Measurements from ENCODE around the gene AKAP13. TPM values are rescaled to one million over a fixed set of nuclear protein-coding genes. Genes with fewer than 3 reads are reported as not detected.

The AKAP13 gene
- total and polyA plus RNA-seq, 2 of the 8 experiments (the other 6 are each of a cell fraction or from before 2014, with no cell fraction given), result 14.0 to 46.2 TPM

DNA sequence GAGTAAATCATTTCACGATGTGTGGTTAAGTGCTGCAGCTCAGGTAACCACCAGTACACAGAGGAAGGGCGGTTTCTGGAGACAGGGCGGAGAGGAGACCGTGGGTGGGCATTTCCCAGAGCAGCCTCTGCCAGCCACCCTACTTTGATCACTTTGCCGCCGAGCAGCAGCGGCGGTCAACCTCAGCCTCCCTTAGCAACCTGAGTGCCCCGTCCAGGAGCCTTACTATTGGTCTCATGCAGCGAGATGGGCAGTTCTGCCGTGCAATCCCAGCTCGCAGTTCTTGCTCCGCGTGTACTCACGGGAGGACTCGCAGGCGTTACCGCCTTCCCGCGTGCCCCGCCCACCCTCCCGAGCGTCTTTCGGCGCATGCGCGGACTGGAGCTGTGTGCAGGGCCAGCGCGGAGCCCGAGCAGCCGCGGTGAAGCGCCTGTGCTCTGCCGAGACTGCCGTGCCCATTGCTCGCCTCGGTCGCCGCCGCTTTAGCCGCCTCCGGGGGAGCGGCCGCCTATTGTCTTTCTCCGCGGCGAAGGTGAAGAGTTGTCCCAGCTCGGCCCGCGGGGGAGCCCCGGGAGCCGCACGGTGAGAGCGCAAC is at the start of gene AKAP13 (continued):
- TF ChIP-seq TBP (IDR thresholded peaks at IDR 0.05; ENCODE audit: low read depth, low read length) (peak; percentile 21; the same call in 1 of the 2 replicates), POLR2AphosphoS5 (IDR thresholded peaks at IDR 0.05; ENCODE audit: low read depth, low read length) (peak; percentile 73), POU5F1 (IDR thresholded peaks at IDR 0.05; ENCODE audit: low read depth, low read length) (no peak), TAF1 (IDR thresholded peaks at IDR 0.05; ENCODE audit: low read depth, low read length) (peak; percentile 74), POLR2A (IDR thresholded peaks at IDR 0.05; ENCODE audit: control extremely low read depth in 1 of 2, low read depth in 2 of 2, low read length in 2 of 2) (peak; percentile 42 to 77), SP1 (IDR thresholded peaks at IDR 0.05; ENCODE audit: low read depth, low read length) (peak; percentile 94), PHF8 (conservative IDR thresholded peaks at IDR 0.05; ENCODE audit: low read depth, low read length) (peak; percentile 80), RNF2 (IDR thresholded peaks at IDR 0.05; ENCODE audit: borderline replicate concordance, low read depth, low read length, missing control alignments, poor library complexity, severe bottlenecking) (no peak)

Measured in H1 (cell line).